Transverse colon (tissue), 3 donors: ENCODE measurements around the gene TRIM15.

Source experiments
- POLR2A ChIP-seq: fragments of 450-650 bp; IDR thresholded peaks from one replicate; pipeline ENCODE4 v1.6.1; 2016; ENCODE audit warnings: antibody characterized with exemption, mild to moderate bottlenecking, moderate library complexity
- TF ChIP-seq, protein P1 (sequence below), 5 experiments: fragments of 200-600 bp in 3 of 5; fragments of 450-650 bp in 2 of 5; sonication (generic) in 3 of 5; IDR thresholded peaks; 1 replicate in 2 of 5; 2 replicates in 3 of 5; pipeline ENCODE4 v1.5.1; 2016 to 2017; ENCODE audit warnings: antibody characterized with exemption in 5 of 5, inconsistent platforms in 3 of 5, mild to moderate bottlenecking in 2 of 5, moderate library complexity in 1 of 5

GRCh38 chr6:30167101-30167500 is 3.8 kb downstream of the TRIM15 start:
- TF ChIP-seq, protein P1, sequence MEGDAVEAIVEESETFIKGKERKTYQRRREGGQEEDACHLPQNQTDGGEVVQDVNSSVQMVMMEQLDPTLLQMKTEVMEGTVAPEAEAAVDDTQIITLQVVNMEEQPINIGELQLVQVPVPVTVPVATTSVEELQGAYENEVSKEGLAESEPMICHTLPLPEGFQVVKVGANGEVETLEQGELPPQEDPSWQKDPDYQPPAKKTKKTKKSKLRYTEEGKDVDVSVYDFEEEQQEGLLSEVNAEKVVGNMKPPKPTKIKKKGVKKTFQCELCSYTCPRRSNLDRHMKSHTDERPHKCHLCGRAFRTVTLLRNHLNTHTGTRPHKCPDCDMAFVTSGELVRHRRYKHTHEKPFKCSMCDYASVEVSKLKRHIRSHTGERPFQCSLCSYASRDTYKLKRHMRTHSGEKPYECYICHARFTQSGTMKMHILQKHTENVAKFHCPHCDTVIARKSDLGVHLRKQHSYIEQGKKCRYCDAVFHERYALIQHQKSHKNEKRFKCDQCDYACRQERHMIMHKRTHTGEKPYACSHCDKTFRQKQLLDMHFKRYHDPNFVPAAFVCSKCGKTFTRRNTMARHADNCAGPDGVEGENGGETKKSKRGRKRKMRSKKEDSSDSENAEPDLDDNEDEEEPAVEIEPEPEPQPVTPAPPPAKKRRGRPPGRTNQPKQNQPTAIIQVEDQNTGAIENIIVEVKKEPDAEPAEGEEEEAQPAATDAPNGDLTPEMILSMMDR (IDR thresholded peaks at IDR 0.05), result no peak
- TF ChIP-seq POLR2A, result no peak
